Stimulated activated CD4-positive, alpha-beta T cell treated with anti-CD3 and anti-CD28 coated beads, Interleukin-2, amount 100 ng/mL, for 4 hours (primary cell): ENCODE data around the gene ALOX12.

Source experiments
- DNase-seq: peaks from one replicate; pipeline ENCODE4 v3.0.0-alpha.2; 2020; ENCODE audit warnings: low read depth

ALOX12 gene

GRCh38 chr17:7002288-7003047 lies 6.6 kb downstream of the ALOX12 start:
- DNase-seq: no peak

- DNase-seq: no peak
These were observed 7.9 kb downstream of the ALOX12 start for GRCh38 chr17:7003745-7004144.

GRCh38 chr17:7004398-7005253 lies 8.8 kb downstream of the ALOX12 start:
- DNase-seq: no peak

- DNase-seq: no peak
These were observed 9.9 kb downstream of the ALOX12 start for GRCh38 chr17:7005716-7006115.

GRCh38 chr17:7007143-7007542 lies 11.3 kb downstream of the ALOX12 start:
- no peak for DNase-seq

GRCh38 chr17:7010523-7010922 lies 14.7 kb downstream of the ALOX12 start:
- DNase-seq: no peak

- no peak for DNase-seq
These were observed 15.6 kb downstream of the ALOX12 start for GRCh38 chr17:7011415-7011814.

GRCh38 chr17:7011942-7012254 lies 16.0 kb downstream of the ALOX12 start:
- DNase-seq: no peak

GRCh38 chr17:7014261-7014994 lies 18.6 kb downstream of the ALOX12 start:
- DNase-seq: peak; percentile 97

- peak; percentile 56 for DNase-seq
These were observed 19.4 kb downstream of the ALOX12 start for GRCh38 chr17:7014995-7015958.

GRCh38 chr17:7016418-7016817 lies 20.6 kb downstream of the ALOX12 start:
- DNase-seq: no peak

GRCh38 chr17:7016886-7017826 lies 21.3 kb downstream of the ALOX12 start:
- no peak for DNase-seq

- no peak for DNase-seq
These were observed 22.0 kb downstream of the ALOX12 start for GRCh38 chr17:7017827-7018200.

- no peak for DNase-seq
These were observed 22.6 kb downstream of the ALOX12 start for GRCh38 chr17:7018331-7018964.

- no peak for DNase-seq
These were observed 23.5 kb downstream of the ALOX12 start for GRCh38 chr17:7019367-7019766.

GRCh38 chr17:7019839-7020519 lies 24.1 kb downstream of the ALOX12 start:
- DNase-seq: no peak

- DNase-seq: no peak
These were observed 25.2 kb downstream of the ALOX12 start for GRCh38 chr17:7020894-7021664.

- DNase-seq: peak; percentile 57
These were observed 26.3 kb downstream of the ALOX12 start for GRCh38 chr17:7021993-7022778.
